Prostate gland (tissue), 2 donors: ENCODE results near the gene EP400.

ENCODE experiments used
- CTCF ChIP-seq, 4 experiments: fragments of 200-600 bp in 2 of 4; fragments of 450-650 bp in 2 of 4; sonication (generic) in 2 of 4; IDR thresholded peaks; 1 replicate in 3 of 4; 2 replicates in 1 of 4; pipeline ENCODE4 v1.5.1; 2016 to 2019; ENCODE audit warnings: antibody characterized with exemption in 4 of 4, mild to moderate bottlenecking in 2 of 4, moderate library complexity in 2 of 4
- POLR2A ChIP-seq: fragments of 450-650 bp; IDR thresholded peaks from one replicate; pipeline ENCODE4 v1.6.1; 2016; ENCODE audit warnings: antibody characterized with exemption, mild to moderate bottlenecking
- POLR2AphosphoS5 ChIP-seq: sonication (generic); formaldehyde crosslinking; IDR thresholded peaks from one replicate; pipeline ENCODE4 v1.6.1; 2017; ENCODE audit warnings: antibody characterized with exemption

GRCh38 chr12:131959641-131960589, 10.2 kb downstream of the EP400 start:
- TF ChIP-seq CTCF (IDR thresholded peaks at IDR 0.05) (no peak), POLR2A (no peak), POLR2AphosphoS5 (no peak)
